IMR-90 (cell line): ENCODE data around the gene TBC1D22A. TPM values are rescaled to one million over a fixed set of nuclear protein-coding genes. Genes with fewer than 3 reads are reported as not detected.

ENCODE experiments used
- ATAC-seq: fragments of 200-7000 bp; cut with Tn5 transposase; 2 replicates; pipeline ENCODE4 v1.9.1; 2020; ENCODE audit warnings: low read depth, mild to moderate bottlenecking, moderate library complexity
- BruUV-seq: library from RNA; stranded (reverse); fragments of 400-500 nt; replicated peaks from 2 replicates; lab custom pipeline; 2021; lab: Mats Ljungman, UMichigan
- CTCF ChIA-PET: fragments of 300-600 bp; formaldehyde crosslinking; extraction: SDS; loops from one replicate; lab custom pipeline; 2021; ENCODE audit warnings: antibody characterized with exemption; lab: Yijun Ruan, JAX
- POLR2A ChIA-PET: fragments of 300-600 bp; sonication (Branson Sonifier 250); formaldehyde crosslinking; loops from one replicate; lab custom pipeline; 2022; ENCODE audit warnings: antibody characterized with exemption; ENCODE audit not compliant: unreplicated experiment; lab: Charles Lee
- DNase-seq: peaks from one replicate; pipeline ENCODE4 v3.0.0; 2013
- H2AFZ ChIP-seq: replicated peaks from 2 replicates; pipeline ENCODE3; 2013; ENCODE audit warnings: low read length, mild to moderate bottlenecking; ENCODE audit not compliant: poor library complexity
- H2AK5ac ChIP-seq: 2 replicates; pipeline ENCODE4 v1.6.1; 2013; ENCODE audit warnings: low read depth, low read length, inconsistent platforms
- H2AK9ac ChIP-seq: replicated peaks from 2 replicates; pipeline ENCODE3; 2013; ENCODE audit warnings: mild to moderate bottlenecking, low read depth, low read length, moderate library complexity; ENCODE audit not compliant: poor library complexity
- H2BK120ac ChIP-seq: 2 replicates; pipeline ENCODE4 v1.6.1; 2013; ENCODE audit warnings: low read depth, low read length, inconsistent platforms
- H2BK15ac ChIP-seq: 3 replicates; pipeline ENCODE4 v1.6.1; 2013; ENCODE audit warnings: low read depth, low read length, inconsistent platforms
- H2BK20ac ChIP-seq: 2 replicates; pipeline ENCODE4 v1.6.1; 2013; ENCODE audit warnings: low read depth, mild to moderate bottlenecking, inconsistent platforms, low read length, moderate library complexity
- H2BK5ac ChIP-seq: 2 replicates; pipeline ENCODE4 v1.6.1; 2013; ENCODE audit warnings: mild to moderate bottlenecking, low read depth, low read length, inconsistent platforms; ENCODE audit not compliant: poor library complexity, severe bottlenecking
- H3K14ac ChIP-seq: replicated peaks from 2 replicates; pipeline ENCODE4 v1.6.1; 2013; ENCODE audit warnings: low read depth, low read length, inconsistent platforms
- H3K18ac ChIP-seq: 2 replicates; pipeline ENCODE4 v1.6.1; 2013; ENCODE audit warnings: low read depth, low read length, control low read depth
- H3K23ac ChIP-seq: 2 replicates; pipeline ENCODE4 v1.6.1; 2013; ENCODE audit warnings: low read depth, low read length, inconsistent platforms
- H3K27ac ChIP-seq: 2 replicates; pipeline ENCODE4 v1.5.1; 2013; ENCODE audit warnings: mild to moderate bottlenecking, control low read depth, low read length; ENCODE audit not compliant: insufficient read depth
- H3K27me3 ChIP-seq: 2 replicates; pipeline ENCODE4 v1.6.1; 2013; ENCODE audit warnings: low read length; ENCODE audit not compliant: control insufficient read depth, insufficient read depth
- H3K36me3 ChIP-seq: 2 replicates; pipeline ENCODE4 v1.6.1; 2013; ENCODE audit warnings: low read length, mixed read lengths; ENCODE audit not compliant: control insufficient read depth, insufficient read depth
- H3K4ac ChIP-seq: 2 replicates; pipeline ENCODE4 v1.6.1; 2013; ENCODE audit warnings: low read depth, low read length, inconsistent platforms
- H3K4me1 ChIP-seq: 2 replicates; pipeline ENCODE4 v1.6.1; 2013; ENCODE audit warnings: low read length, mixed read lengths; ENCODE audit not compliant: control insufficient read depth, insufficient read depth
- H3K4me2 ChIP-seq: 2 replicates; pipeline ENCODE4 v1.6.1; 2013; ENCODE audit warnings: low read depth, mild to moderate bottlenecking, control low read depth, low read length, moderate library complexity
- H3K4me3 ChIP-seq: 2 replicates; pipeline ENCODE4 v1.5.1; 2013; ENCODE audit warnings: low read depth, mild to moderate bottlenecking, control low read depth, low read length, moderate library complexity; ENCODE audit not compliant: insufficient read depth
- H3K56ac ChIP-seq: 2 replicates; pipeline ENCODE4 v1.6.1; 2013; ENCODE audit warnings: low read length, inconsistent platforms; ENCODE audit not compliant: insufficient read depth; ENCODE audit errors: extremely low read depth
- H3K79me1 ChIP-seq, 2 experiments: 2 replicates each; pipeline ENCODE4 v1.6.1; 2013; ENCODE audit warnings: low read length in 2 of 2, inconsistent platforms in 1 of 2, low read depth in 1 of 2
- H3K9ac ChIP-seq: 2 replicates; pipeline ENCODE4 v1.6.1; 2013; ENCODE audit warnings: low read depth, low read length, control low read depth
- H3K9me1 ChIP-seq: 2 replicates; pipeline ENCODE4 v1.6.1; 2013; ENCODE audit warnings: low read length, inconsistent platforms; ENCODE audit not compliant: insufficient read depth
- H3K9me3 ChIP-seq: 2 replicates; pipeline ENCODE4 v1.6.1; 2013; ENCODE audit warnings: low read length; ENCODE audit not compliant: control insufficient read depth, insufficient read depth
- H4K20me1 ChIP-seq: 2 replicates; pipeline ENCODE4 v1.6.1; 2013; ENCODE audit warnings: low read length, inconsistent platforms; ENCODE audit not compliant: insufficient read depth
- H4K5ac ChIP-seq: 2 replicates; pipeline ENCODE4 v1.6.1; 2013; ENCODE audit warnings: mild to moderate bottlenecking, low read depth, low read length, control low read depth
- H4K8ac ChIP-seq, 2 experiments: 2 replicates each; pipeline ENCODE4 v1.6.1; 2013; ENCODE audit warnings: low read depth in 2 of 2, low read length in 2 of 2, control low read depth in 1 of 2, inconsistent platforms in 1 of 2
- H4K91ac ChIP-seq: 2 replicates; pipeline ENCODE4 v1.6.1; 2013; ENCODE audit warnings: low read depth, low read length, inconsistent platforms; ENCODE audit not compliant: insufficient read depth
- MAZ ChIP-seq: IDR thresholded peaks from 2 replicates; pipeline ENCODE4 v1.6.1; 2012; ENCODE audit warnings: low read depth, mild to moderate bottlenecking, low read length, improper control_type of control experiment, moderate library complexity, borderline replicate concordance
- RFX5 ChIP-seq: IDR thresholded peaks from 2 replicates; pipeline ENCODE4 v1.8.0; 2012; ENCODE audit warnings: low read depth, mild to moderate bottlenecking, low read length, moderate library complexity
- dilution Hi-C: fragments of 300-500 bp; cut with HindIII; formaldehyde crosslinking; loops from one replicate; pipeline ENCODE4 v1.14.3; 2018; ENCODE audit warnings: low sequenced_read_pairs; ENCODE audit not compliant: unreplicated experiment
- in situ Hi-C: fragments of 300-500 bp; cut with MboI; formaldehyde crosslinking; loops from 3 replicates; pipeline ENCODE4 v1.14.3; 2019; ENCODE audit warnings: low sequenced_read_pairs, inconsistent platforms, mixed read lengths
- intact Hi-C: fragments of 100-400 bp; cut with micrococcal nuclease; formaldehyde crosslinking; loops from 2 replicates; pipeline ENCODE4 v1.10.0; 2022
- polyA plus RNA-seq, 3 experiments: library from polyadenylated mRNA; depleted of rRNA; stranded (reverse); fragments of >200 nt; gene quantifications; 2 replicates each; pipeline ENCODE4 v1.2.3, GENCODE V29; 2012; ENCODE audit warnings: low replicate concordance in 1 of 3
- total RNA-seq: library from RNA; depleted of rRNA; stranded (reverse); fragments of >200 nt; gene quantifications from 2 replicates; pipeline ENCODE4 v1.2.3, GENCODE V29; 2012

The TBC1D22A gene
- total and polyA plus RNA-seq, 2 of the 4 experiments (the other 2 are of a cell fraction): 9.0 to 16.7 TPM

DNA sequence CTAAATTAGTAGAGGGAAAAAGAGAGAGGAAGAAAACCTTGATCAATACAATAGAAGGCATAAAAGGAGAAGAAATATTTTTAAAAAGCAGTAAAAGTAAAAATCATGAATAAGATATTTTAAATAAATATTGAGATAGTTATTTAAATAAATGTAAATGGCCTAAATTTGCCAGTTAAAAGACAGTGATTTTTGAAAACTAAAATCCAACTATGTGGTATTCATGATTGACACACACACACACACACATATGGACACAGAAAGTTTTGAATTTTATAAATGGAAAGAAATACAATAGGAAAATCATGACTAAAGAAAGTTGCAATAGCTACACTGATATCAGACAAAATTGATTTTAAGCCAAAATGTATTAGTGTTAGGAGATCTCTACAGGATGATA lies 313.1 kb downstream of the TBC1D22A start:
- Histone ChIP-seq H4K20me1 (no peaks in the 10 kb centered on the region), H3K27me3 (no peaks in the 10 kb centered on the region), H3K9me1 (no peaks in the 10 kb centered on the region), H3K56ac (no peak overlapping the region), H3K27ac (no peak overlapping the region), H4K8ac (no peak overlapping the region), H3K79me1 (peaks cover 0 to 6% of the 10 kb centered on the region in 2 experiments; a peak in 3 of 4 replicates), H4K5ac (no peak overlapping the region), H3K9me3 (peaks cover 14% of the 10 kb centered on the region), H4K91ac (no peak overlapping the region), H2AK9ac (no peak overlapping the region), H3K4ac (no peak overlapping the region), H2BK15ac (no peak overlapping the region), H3K36me3 (0 out of 2 replicates have a peak, but pooled peaks cover 1% of the 10 kb centered on the region), H3K4me1 (no peaks in the 10 kb centered on the region), H3K4me3 (no peak overlapping the region), H2BK20ac (no peak overlapping the region), H2BK5ac (no peak overlapping the region), H2AK5ac (no peak overlapping the region), H2AFZ (no peak overlapping the region), H3K9ac (no peak overlapping the region), H3K23ac (no peak overlapping the region), H2BK120ac (no peak overlapping the region), H3K14ac (no peak overlapping the region), H3K18ac (no peak overlapping the region), H3K4me2 (no peak overlapping the region)
- CTCF ChIA-PET: interaction anchor here (0.6 kb wide), 1 partner anchor 1732 kb away, joined by 3 read pairs; no protein-coding TSS in a partner anchor
- dilution Hi-C loops: no loop called here
- DNase-seq (no peak), ATAC-seq (no peak)
- intact Hi-C loops: no loop called here
- no peak for TF ChIP-seq MAZ
- no peak for TF ChIP-seq RFX5
- in situ Hi-C loops: no loop called here
- POLR2A ChIA-PET: no interaction called here
- BruUV-seq: no TSS peak
